ENCODE data around the gene MAPK11.

- TF ChIP-seq CTCF (conservative IDR thresholded peaks at IDR 0.05) (no peak), ZFX (IDR thresholded peaks at IDR 0.05) (no peak)
These were observed 5.1 kb downstream of the MAPK11 start for GRCh38 chr22:50264946-50265669.
